HepG2 (cell line): ENCODE data around the gene NELFB. TPM values are rescaled to one million over a fixed set of nuclear protein-coding genes. Genes with fewer than 3 reads are reported as not detected.
A peak's percentile ranks its signal among the peaks of the same experiment; 100 is the strongest.

Source experiments
- ATAC-seq: fragments of 200-7000 bp; cut with Tn5 transposase; 3 replicates; pipeline ENCODE4 v1.9.1; 2020; ENCODE audit warnings: mild to moderate bottlenecking, moderate library complexity
- BruUV-seq: library from RNA; stranded (reverse); fragments of 400-500 nt; replicated peaks from 2 replicates; lab custom pipeline; 2021; lab: Mats Ljungman, UMichigan
- CTCF ChIA-PET: fragments of 300-600 bp; formaldehyde crosslinking; extraction: SDS; loops from one replicate; lab custom pipeline; 2021; ENCODE audit warnings: low total read pairs, inconsistent platforms, low intra/inter-chr PET ratio; lab: Yijun Ruan, JAX
- POLR2A ChIA-PET: fragments of 350-600 bp; sonication (Branson Sonifier 250); formaldehyde crosslinking; loops from one replicate; lab custom pipeline; 2020; ENCODE audit warnings: antibody characterized with exemption, inconsistent platforms; lab: Yijun Ruan, JAX
- DNase-seq: peaks from one replicate; pipeline ENCODE4 v3.0.0-alpha.2; 2015; ENCODE audit warnings: low spot score
- FAIRE-seq: peaks from 3 replicates; lab custom pipeline; 2011; peaks lifted over from hg19 to GRCh38; lab: Jason Lieb, UNC
- H2AFZ ChIP-seq: one replicate; pipeline ENCODE4 v1.6.1; 2011; ENCODE audit warnings: low read length, inconsistent platforms
- H3K27ac ChIP-seq: fragments of 300-600 bp; 3 replicates; pipeline ENCODE4 v1.8.0; 2011; ENCODE audit warnings: mixed run types, mild to moderate bottlenecking, mixed read lengths, low read length, inconsistent platforms; ENCODE audit not compliant: insufficient read depth; ENCODE audit errors: extremely low read length
- H3K27me3 ChIP-seq, 2 experiments: fragments of 200-600 bp in 1 of 2; 2 replicates in 1 of 2; 3 replicates in 1 of 2; pipeline versions ENCODE4 v1.6.0 to v1.8.0; 2011; ENCODE audit warnings: low read length in 2 of 2, mild to moderate bottlenecking in 2 of 2, moderate library complexity in 2 of 2, inconsistent platforms in 1 of 2; ENCODE audit not compliant: insufficient read depth in 2 of 2, control insufficient read depth in 1 of 2
- H3K36me3 ChIP-seq, 2 experiments: fragments of 200-600 bp in 1 of 2; replicated peaks in 1 of 2; 2 replicates in 1 of 2; 3 replicates in 1 of 2; pipeline versions ENCODE4 v1.5.1 to v1.8.0; 2011; ENCODE audit warnings: low read length in 2 of 2, inconsistent platforms in 1 of 2; ENCODE audit not compliant: insufficient read depth in 2 of 2, control insufficient read depth in 1 of 2
- H3K4me1 ChIP-seq: 2 replicates; pipeline ENCODE4 v1.5.1; 2012; ENCODE audit warnings: low read length, inconsistent platforms; ENCODE audit not compliant: insufficient read depth
- H3K4me2 ChIP-seq: 2 replicates; pipeline ENCODE4 v1.6.0; 2011; ENCODE audit warnings: low read depth, low read length, inconsistent platforms
- H3K4me3 ChIP-seq, 3 experiments: fragments of 200-600 bp in 1 of 3; sonication (generic), shearing (Covaris generic) in 1 of 3; replicated peaks in 1 of 3; 2 replicates each; pipeline ENCODE4 v1.5.1; 2011 to 2016; ENCODE audit warnings: low read length in 3 of 3, inconsistent platforms in 2 of 3, low read depth in 2 of 3, mild to moderate bottlenecking in 2 of 3, control low read depth in 1 of 3, mixed read lengths in 1 of 3; ENCODE audit not compliant: insufficient read depth in 1 of 3
- H3K79me2 ChIP-seq: one replicate; pipeline ENCODE4 v1.6.1; 2011; ENCODE audit warnings: low read length, inconsistent platforms; ENCODE audit not compliant: insufficient read depth
- H3K9ac ChIP-seq: 2 replicates; pipeline ENCODE4 v1.6.0; 2011; ENCODE audit warnings: mild to moderate bottlenecking, low read depth, low read length, inconsistent platforms; ENCODE audit not compliant: insufficient read depth
- H3K9me3 ChIP-seq: 2 replicates; pipeline ENCODE4 v1.5.1; 2012; ENCODE audit warnings: mild to moderate bottlenecking, low read length
- H4K20me1 ChIP-seq: 2 replicates; pipeline ENCODE4 v1.6.0; 2011; ENCODE audit warnings: inconsistent platforms, mild to moderate bottlenecking, low read length, moderate library complexity; ENCODE audit not compliant: insufficient read depth
- ATM ChIP-seq: fragments of 450-650 bp; IDR thresholded peaks from 2 replicates; pipeline ENCODE4 v1.7.1; 2017; ENCODE audit warnings: mild to moderate bottlenecking, borderline replicate concordance
- DMAP1 ChIP-seq: IDR thresholded peaks from 2 replicates; pipeline ENCODE4 v1.6.1; 2016
- GABPB1 ChIP-seq: IDR thresholded peaks from 2 replicates; pipeline ENCODE4 v1.6.1; 2016; ENCODE audit warnings: mild to moderate bottlenecking, missing genetic modification reagents, moderate library complexity, missing compliant biosample characterization
- TCF12 ChIP-seq, 2 experiments: fragments of 450-650 bp in 1 of 2; sonication (generic) in 1 of 2; formaldehyde crosslinking in 1 of 2; IDR thresholded peaks; 2 replicates each; pipeline versions ENCODE4 v1.6.1 to v1.8.0; 2017 to 2022; ENCODE audit warnings: antibody characterized with exemption in 1 of 2, mild to moderate bottlenecking in 1 of 2, missing genetic modification reagents in 1 of 2, moderate library complexity in 1 of 2
- ZBTB39 ChIP-seq: sonication (generic); formaldehyde crosslinking; IDR thresholded peaks from 2 replicates; pipeline ENCODE4 v1.5.0; 2020; ENCODE audit warnings: missing genetic modification reagents
- ZC3H13 ChIP-seq: sonication (generic); formaldehyde crosslinking; IDR thresholded peaks from 2 replicates; pipeline ENCODE4 v1.8.1; 2023; ENCODE audit warnings: mild to moderate bottlenecking, missing genetic modification reagents, moderate library complexity
- ZNF639 ChIP-seq: conservative IDR thresholded peaks from 2 replicates; pipeline ENCODE4 v1.6.1; 2018; ENCODE audit warnings: missing genetic modification reagents
- ZNF646 ChIP-seq: sonication (generic); formaldehyde crosslinking; IDR thresholded peaks from 2 replicates; pipeline ENCODE4 v1.9.0; 2021; ENCODE audit warnings: mild to moderate bottlenecking, missing genetic modification reagents
- ZNF7 ChIP-seq: IDR thresholded peaks from 2 replicates; pipeline ENCODE4 v1.6.1; 2016; ENCODE audit warnings: missing biosample characterization, missing genetic modification reagents
- WGBS: methylation state at CpG from one replicate; pipeline ENCODE4 v1.1.6; 2017; ENCODE audit warnings: low lambda C conversion rate; 5-methylcytosine and 5-hydroxymethylcytosine counted together
- in situ Hi-C: cut with HindIII; loops from 2 replicates; pipeline ENCODE4 v1.10.0; 2017; ENCODE audit warnings: low pct_unique_long_range_greater_than_20kb; ENCODE audit not compliant: extremely low pct_ligation_motif_present
- intact Hi-C: fragments of 100-400 bp; cut with micrococcal nuclease; formaldehyde crosslinking; loops from one replicate; pipeline ENCODE4 v1.10.0; 2022; ENCODE audit not compliant: unreplicated experiment
- polyA plus RNA-seq, 8 experiments: library from polyadenylated mRNA; depleted of rRNA in 3 of 8; stranded (reverse) in 7 of 8; unstranded in 1 of 8; fragments of >200 nt; fragmentation: Illumina TruSeq in 4 of 8; extraction: Trizol in 4 of 8; gene quantifications; 2 replicates each; pipeline versions ENCODE4 v1.2.1 to v1.2.3, GENCODE V29; 2011 to 2016; ENCODE audit warnings: low read depth in 4 of 8, missing spikeins in 1 of 8, mixed read lengths in 1 of 8; ENCODE audit not compliant: insufficient read depth in 1 of 8
- total RNA-seq, 5 experiments: library from RNA; depleted of rRNA; stranded (reverse); fragments of >200 nt; fragmentation: Illumina TruSeq; extraction: Trizol; gene quantifications; 2 replicates each; pipeline ENCODE4 v1.2.3, GENCODE V29; 2016; ENCODE audit warnings: low read depth in 1 of 5

NELFB gene
- total and polyA plus RNA-seq, 2 of the 13 experiments (the other 11 are each of a cell fraction or from before 2014, with no cell fraction given): 26.5 to 45.8 TPM

- BruUV-seq: TSS peak; percentile 61
- CTCF ChIA-PET: no interaction called here
- H3K36me3 ChIP-seq: peaks cover 11 to 17% of the 10 kb centered on the region in 2 experiments; a peak in 4 of 5 replicates
- H2AFZ ChIP-seq: no peak overlapping the region
- H3K79me2 ChIP-seq: peaks cover 18% of the 10 kb centered on the region
- peaks cover 50% of the 10 kb centered on the region for H3K4me1 ChIP-seq
- FAIRE-seq (no peak), DNase-seq (peak; percentile 46), ATAC-seq (peak; percentile 19)
- peak overlapping the region; percentile 81 for H3K9ac ChIP-seq
- 4% methylated on average over 5 of the region's 51 CpGs for WGBS
- H3K27ac ChIP-seq: peak overlapping the region; percentile 62
- no peaks in the 10 kb centered on the region for H3K9me3 ChIP-seq
- no peaks in the 10 kb centered on the region for H4K20me1 ChIP-seq
- intact Hi-C loops: no loop called here
- no peaks in the 10 kb centered on the region; a peak in 1 of 5 replicates for H3K27me3 ChIP-seq
- POLR2A ChIA-PET: interaction anchor here (1.1 to 14.2 kb wide), 8 partner anchors 13 to 167 kb away, joined by 3 to 317 read pairs (median 9); partner anchors contain the start of genes ANAPC2, EXD3, NOXA1 and SSNA1
- peak overlapping the region; percentile 91 to 98 (median 91) for H3K4me3 ChIP-seq
- in situ Hi-C loops: no loop called here
- peak overlapping the region; percentile 91 for H3K4me2 ChIP-seq
- TF ChIP-seq ZNF646 (no peak), ZC3H13 (CRISPR knock-in tag) (0 out of 2 replicates have a peak, but pooled peaks have one; percentile 18), ZBTB39 (no peak), ZNF639 (0 out of 2 replicates have a peak, but pooled peaks have one; percentile 22), DMAP1 (CRISPR knock-in tag) (peak; percentile 45; the same call in 1 of the 2 replicates), TCF12 (IDR thresholded peaks at IDR 0.05) (no peak), TCF12 (CRISPR knock-in tag; IDR thresholded peaks at IDR 0.05) (no peak), ZNF7 (no peak), ATM (no peak), GABPB1 (peak; percentile 64; the same call in 1 of the 2 replicates)
Measured at GRCh38 chr9:137255448-137256114, 454 bp downstream of the NELFB start.
